Measurements from ENCODE around the gene MYLIP. TPM values are rescaled to one million over a fixed set of nuclear protein-coding genes. Genes with fewer than 3 reads are reported as not detected.

The MYLIP gene
- total and polyA plus RNA-seq, 12 donors: 6.9 to 22.5 (median 12.8) TPM

DNA sequence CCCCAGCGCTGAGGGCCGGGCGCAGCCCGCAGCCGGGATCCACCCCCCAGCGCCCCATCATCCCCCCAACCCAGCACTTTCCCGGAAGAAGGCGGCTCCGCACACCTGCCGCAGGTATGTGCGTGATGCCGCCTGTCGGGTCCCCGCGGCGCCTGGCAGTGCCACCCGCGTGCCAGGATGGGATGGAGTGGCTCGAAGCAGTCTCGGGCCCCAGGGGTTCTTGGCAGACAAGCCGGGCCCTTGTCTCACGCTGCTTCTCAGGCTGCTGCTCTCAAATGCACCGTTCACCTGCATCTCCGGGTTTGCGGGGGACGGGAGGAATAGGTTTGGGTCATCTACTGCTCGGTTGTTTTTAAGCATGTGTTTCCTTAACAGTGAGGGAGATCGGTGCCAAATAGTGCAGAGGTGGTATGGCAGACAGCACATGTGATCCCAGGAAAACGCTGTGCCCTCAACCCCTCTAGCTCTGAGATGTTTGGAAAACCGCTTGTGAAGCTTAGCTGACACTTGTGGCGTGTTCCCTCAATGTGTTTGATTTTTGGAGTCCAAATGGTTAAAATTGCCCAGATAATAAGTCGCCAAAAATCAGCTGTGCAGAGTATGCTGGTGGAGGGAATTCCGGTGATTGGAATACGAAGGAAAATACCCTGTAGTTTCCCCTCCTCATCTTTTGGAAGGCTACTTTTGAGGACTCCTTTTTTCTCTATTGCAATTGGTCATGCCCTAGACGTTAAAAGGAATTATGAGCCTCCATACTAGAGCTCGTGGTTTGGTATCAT lies 926 bp downstream of the MYLIP start:
- 0 to 1% methylated on average over 33 to 36 of the region's 36 CpGs for WGBS, 2 donors
- Histone ChIP-seq H3K27ac (peak overlapping the region; percentile 94 to 99 (median 98)), H3K27me3 (no peaks in the 10 kb centered on the region), H3K4me1 (peaks cover under 1 to 54% (median 45%) of the 10 kb centered on the region in 9 donors), H3K4me3 (peak overlapping the region; percentile 81 to 100 (median 98)), H3K36me3 (peaks cover 0 to 22% (median 0%) of the 10 kb centered on the region in 9 donors), H3K9me3 (no peaks in the 10 kb centered on the region)
- TF ChIP-seq, protein P1, sequence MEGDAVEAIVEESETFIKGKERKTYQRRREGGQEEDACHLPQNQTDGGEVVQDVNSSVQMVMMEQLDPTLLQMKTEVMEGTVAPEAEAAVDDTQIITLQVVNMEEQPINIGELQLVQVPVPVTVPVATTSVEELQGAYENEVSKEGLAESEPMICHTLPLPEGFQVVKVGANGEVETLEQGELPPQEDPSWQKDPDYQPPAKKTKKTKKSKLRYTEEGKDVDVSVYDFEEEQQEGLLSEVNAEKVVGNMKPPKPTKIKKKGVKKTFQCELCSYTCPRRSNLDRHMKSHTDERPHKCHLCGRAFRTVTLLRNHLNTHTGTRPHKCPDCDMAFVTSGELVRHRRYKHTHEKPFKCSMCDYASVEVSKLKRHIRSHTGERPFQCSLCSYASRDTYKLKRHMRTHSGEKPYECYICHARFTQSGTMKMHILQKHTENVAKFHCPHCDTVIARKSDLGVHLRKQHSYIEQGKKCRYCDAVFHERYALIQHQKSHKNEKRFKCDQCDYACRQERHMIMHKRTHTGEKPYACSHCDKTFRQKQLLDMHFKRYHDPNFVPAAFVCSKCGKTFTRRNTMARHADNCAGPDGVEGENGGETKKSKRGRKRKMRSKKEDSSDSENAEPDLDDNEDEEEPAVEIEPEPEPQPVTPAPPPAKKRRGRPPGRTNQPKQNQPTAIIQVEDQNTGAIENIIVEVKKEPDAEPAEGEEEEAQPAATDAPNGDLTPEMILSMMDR (IDR thresholded peaks at IDR 0.05): no peak
- DNase-seq: peak in 1 of 2 donors; percentile 26
- peak in 2 of 8 donors; percentile 6 to 10 for ATAC-seq
- intact Hi-C loops (cut with DNase I): loop anchor here in 9 of 10 donors (1.0 to 10.0 kb wide), 12 partner anchors 52 to 439 kb away; no protein-coding TSS in a partner anchor

DNA sequence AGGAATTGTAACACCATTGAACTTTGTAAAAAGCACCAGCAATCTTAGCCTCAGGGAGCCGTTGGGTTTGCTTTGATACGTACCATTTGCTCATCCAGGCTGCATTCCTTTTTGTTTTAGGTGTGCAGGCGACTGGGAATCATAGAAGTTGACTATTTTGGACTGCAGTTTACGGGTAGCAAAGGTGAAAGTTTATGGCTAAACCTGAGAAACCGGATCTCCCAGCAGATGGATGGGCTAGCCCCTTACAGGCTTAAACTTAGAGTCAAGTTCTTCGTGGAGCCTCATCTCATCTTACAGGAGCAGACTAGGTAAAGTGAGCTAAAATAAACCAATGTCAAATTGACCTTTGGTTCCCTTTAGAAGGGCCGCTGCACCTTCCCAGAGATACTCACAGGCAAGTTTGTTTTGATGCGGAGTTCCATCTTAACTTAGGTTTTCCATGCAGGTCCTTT lies 1.6 kb downstream of the MYLIP start:
- TF ChIP-seq, protein P1 (IDR thresholded peaks at IDR 0.05): no peak
- H3K4me1 ChIP-seq: peaks cover 6 to 56% (median 50%) of the 10 kb centered on the region in 9 donors
- peak overlapping the region; percentile 94 to 99 (median 98) for H3K27ac ChIP-seq
- peak overlapping the region; percentile 81 to 100 (median 98) for H3K4me3 ChIP-seq
- H3K27me3 ChIP-seq: no peaks in the 10 kb centered on the region
- 4% methylated on average over 8 of the region's 8 CpGs for WGBS, 2 donors
- ATAC-seq (no peak), DNase-seq (no peak)
- H3K9me3 ChIP-seq: no peaks in the 10 kb centered on the region
- intact Hi-C loops (cut with DNase I): loop anchor here in 4 of 10 donors (5.0 to 10.0 kb wide), 3 partner anchors 52 to 77 kb away; no protein-coding TSS in a partner anchor
- peaks cover 0 to 22% (median 0%) of the 10 kb centered on the region in 9 donors for H3K36me3 ChIP-seq

DNA sequence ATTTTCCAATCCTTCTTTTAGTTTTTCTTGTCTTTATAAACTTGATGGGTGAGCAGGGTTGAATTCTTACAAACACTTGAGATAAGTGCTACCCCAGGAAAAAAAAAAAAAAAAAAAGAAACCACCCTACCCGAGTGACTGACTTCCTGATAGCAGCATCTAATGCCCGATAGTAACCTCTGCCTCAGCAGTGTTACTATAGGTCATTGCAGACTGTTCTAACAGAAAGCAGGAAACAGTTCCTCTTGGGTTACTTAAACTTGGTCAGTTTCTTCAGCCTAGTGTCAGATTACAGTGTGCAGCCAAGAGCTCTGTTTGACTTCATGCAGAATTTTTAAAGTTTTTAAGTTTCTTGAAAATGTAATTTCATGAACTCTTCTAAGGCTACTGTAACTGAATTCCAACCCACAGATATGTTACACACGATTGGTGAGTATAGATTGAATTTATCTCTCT lies 2.1 kb downstream of the MYLIP start:
- TF ChIP-seq, protein P1 (IDR thresholded peaks at IDR 0.05): no peak
- 1% methylated on average over 3 of the region's 3 CpGs for WGBS, 2 donors
- Histone ChIP-seq H3K4me1 (peaks cover 6 to 61% (median 55%) of the 10 kb centered on the region in 9 donors), H3K36me3 (peaks cover 0 to 22% (median 0%) of the 10 kb centered on the region in 9 donors), H3K27me3 (no peaks in the 10 kb centered on the region), H3K9me3 (no peaks in the 10 kb centered on the region), H3K4me3 (peak overlapping the region in 9 of 10 donors; percentile 81 to 100 (median 98)), H3K27ac (peak overlapping the region; percentile 94 to 99 (median 98))
- intact Hi-C loops (cut with DNase I): loop anchor here in 4 of 10 donors (5.0 to 10.0 kb wide), 3 partner anchors 51 to 76 kb away; no protein-coding TSS in a partner anchor
- ATAC-seq (peak in 7 of 8 donors; percentile 47 to 65 (median 58)), DNase-seq (peak in 1 of 2 donors; percentile 63)

DNA sequence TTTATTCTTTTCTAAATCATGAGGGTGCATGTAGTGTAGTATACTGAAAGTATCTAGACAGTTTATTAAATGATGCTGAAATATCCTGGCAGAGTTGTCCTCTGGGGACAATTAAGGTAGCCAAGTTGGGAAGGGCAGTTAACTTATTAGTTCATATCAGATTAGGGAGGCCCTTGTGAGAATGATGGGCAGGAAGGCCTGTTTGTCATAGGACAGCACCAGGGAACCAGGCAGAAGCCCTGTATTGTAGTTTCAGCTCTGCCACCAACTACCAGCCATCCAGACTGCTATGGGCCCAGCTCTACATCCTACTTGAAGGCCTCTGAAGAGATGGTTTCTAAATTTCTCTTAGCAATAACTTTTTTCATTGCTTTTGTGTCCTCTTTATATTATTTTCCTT lies 4.0 kb downstream of the MYLIP start:
- DNase-seq: no peak
- peak overlapping the region in 4 of 10 donors; percentile 81 to 98 (median 98) for H3K4me3 ChIP-seq
- intact Hi-C loops (cut with DNase I): loop anchor here in 4 of 10 donors (5.0 to 10.0 kb wide), 3 partner anchors 49 to 74 kb away; no protein-coding TSS in a partner anchor
- H3K9me3 ChIP-seq: no peaks in the 10 kb centered on the region
- ATAC-seq: no peak
- peak overlapping the region in 5 of 10 donors; percentile 20 to 94 (median 36) for H3K27ac ChIP-seq
- peaks cover 0 to 22% (median 0%) of the 10 kb centered on the region in 9 donors for H3K36me3 ChIP-seq
- H3K4me1 ChIP-seq: peaks cover 13 to 80% (median 74%) of the 10 kb centered on the region in 9 donors
- no peaks in the 10 kb centered on the region for H3K27me3 ChIP-seq
- TF ChIP-seq, protein P1 (IDR thresholded peaks at IDR 0.05): no peak

Measured in heart right ventricle (tissue), 16 donors.